Transverse colon (tissue), 4 donors: ENCODE results near the gene NDUFS6. TPM values are rescaled to one million over a fixed set of nuclear protein-coding genes. Genes with fewer than 3 reads are reported as not detected.

Experiments used
- DNase-seq: peaks from one replicate; pipeline ENCODE4 v3.0.0-alpha.2; 2019
- H3K27ac ChIP-seq, 4 donors: fragments of 200-600 bp; sonication (generic); 2 replicates each; pipeline ENCODE4 v1.5.1; 2016 to 2018; ENCODE audit warnings: inconsistent platforms in 4 of 4
- H3K27me3 ChIP-seq: fragments of 200-600 bp; sonication (generic); 2 replicates; pipeline ENCODE4 v1.5.1; 2017; ENCODE audit warnings: inconsistent platforms
- H3K36me3 ChIP-seq, 4 donors: fragments of 200-600 bp; sonication (generic); 2 replicates each; pipeline ENCODE4 v1.5.1; 2017 to 2019; ENCODE audit warnings: inconsistent platforms in 4 of 4
- H3K4me1 ChIP-seq, 4 donors: fragments of 200-600 bp; sonication (generic); 2 replicates each; pipeline ENCODE4 v1.5.1; 2017 to 2020; ENCODE audit warnings: inconsistent platforms in 4 of 4
- H3K4me3 ChIP-seq, 4 donors: fragments of 200-600 bp; sonication (generic); 1 replicate in 1 of 4; 2 replicates in 3 of 4; pipeline versions ENCODE4 v1.5.1 to v1.6.1; 2017 to 2019; ENCODE audit warnings: inconsistent platforms in 4 of 4
- H3K9me3 ChIP-seq, 2 donors: fragments of 200-600 bp; sonication (generic); 2 replicates each; pipeline ENCODE4 v1.5.1; 2017 to 2019; ENCODE audit warnings: inconsistent platforms in 2 of 2
- CTCF ChIP-seq, 5 experiments: fragments of 200-600 bp in 3 of 5; fragments of 450-650 bp in 2 of 5; sonication (generic) in 3 of 5; IDR thresholded peaks; 1 replicate in 2 of 5; 2 replicates in 3 of 5; pipeline ENCODE4 v1.5.1; 2016 to 2017; ENCODE audit warnings: antibody characterized with exemption in 5 of 5, inconsistent platforms in 3 of 5, mild to moderate bottlenecking in 2 of 5, moderate library complexity in 1 of 5
- EP300 ChIP-seq: sonication (generic); formaldehyde crosslinking; IDR thresholded peaks from one replicate; pipeline ENCODE4 v1.6.1; 2017; ENCODE audit warnings: antibody characterized with exemption, low read depth
- POLR2A ChIP-seq: fragments of 450-650 bp; IDR thresholded peaks from one replicate; pipeline ENCODE4 v1.6.1; 2016; ENCODE audit warnings: antibody characterized with exemption, mild to moderate bottlenecking, moderate library complexity
- POLR2AphosphoS5 ChIP-seq, 3 donors: sonication (generic); formaldehyde crosslinking; IDR thresholded peaks; one replicate each; pipeline ENCODE4 v1.6.1; 2016; ENCODE audit warnings: antibody characterized with exemption in 3 of 3
- WGBS, 2 donors: methylation state at CpG; one replicate each; pipeline ENCODE4 v1.1.5; 2018; ENCODE audit warnings: low coverage in 1 of 2; 5-methylcytosine and 5-hydroxymethylcytosine counted together
- in situ Hi-C, 4 donors: fragments of 200-750 bp; cut with MboI; loops; one replicate each; pipeline versions ENCODE4 v1.15.0 to v1.15.1; 2017; ENCODE audit warnings: low sequenced_read_pairs in 3 of 4, low pct_ligation_motif_present in 1 of 4, low pct_unique_long_range_greater_than_20kb in 1 of 4
- intact Hi-C: fragments of 100-400 bp; cut with DNase I; formaldehyde crosslinking; loops from one replicate; pipeline ENCODE4 v1.15.1; 2023; ENCODE audit warnings: low total_unique reads
- total RNA-seq, 4 donors: library from RNA; depleted of rRNA; stranded (reverse); fragments of >200 nt; gene quantifications; one replicate each; pipeline ENCODE4 v1.1.0, GENCODE V29; 2016

Gene NDUFS6
- total RNA-seq, 4 donors from 2014 or later: 36.4 to 133 (median 66.4) TPM

- Histone ChIP-seq H3K4me1 (no peaks in the 10 kb centered on the region), H3K9me3 (no peaks in the 10 kb centered on the region), H3K27ac (no peak overlapping the region), H3K4me3 (no peak overlapping the region), H3K36me3 (no peaks in the 10 kb centered on the region), H3K27me3 (no peaks in the 10 kb centered on the region)
- WGBS, 2 donors: 84% methylated on average over 20 of the region's 20 CpGs; no CpG with 5 or more reads in 1 of the 2 donors
- in situ Hi-C loops: no loop called here
- intact Hi-C loops: no loop called here
- no peak for DNase-seq
- TF ChIP-seq POLR2A (no peak), CTCF (IDR thresholded peaks at IDR 0.05) (no peak), EP300 (no peak), POLR2AphosphoS5 (IDR thresholded peaks at IDR 0.05) (no peak)
Observed at GRCh38 chr5:1779782-1780613, 21.2 kb upstream of the NDUFS6 start.

GRCh38 chr5:1780614-1780930 lies 20.6 kb upstream of the NDUFS6 start:
- 73 to 75% methylated on average over 2 to 6 of the region's 6 CpGs for WGBS, 2 donors
- no peaks in the 10 kb centered on the region for H3K9me3 ChIP-seq
- no peak for DNase-seq
- intact Hi-C loops (no loop called here), in situ Hi-C loops (no loop called here)
- H3K4me3 ChIP-seq: no peak overlapping the region
- no peaks in the 10 kb centered on the region for H3K36me3 ChIP-seq
- no peak for TF ChIP-seq CTCF (IDR thresholded peaks at IDR 0.05)
- TF ChIP-seq EP300: no peak
- TF ChIP-seq POLR2AphosphoS5 (IDR thresholded peaks at IDR 0.05): no peak
- no peak for TF ChIP-seq POLR2A
- no peaks in the 10 kb centered on the region for H3K4me1 ChIP-seq
- H3K27ac ChIP-seq: no peak overlapping the region
- no peaks in the 10 kb centered on the region for H3K27me3 ChIP-seq

- TF ChIP-seq POLR2A: no peak
- TF ChIP-seq CTCF (IDR thresholded peaks at IDR 0.05): no peak
- no peak for TF ChIP-seq POLR2AphosphoS5 (IDR thresholded peaks at IDR 0.05)
- no peak for TF ChIP-seq EP300
- in situ Hi-C loops (no loop called here), intact Hi-C loops (no loop called here)
- no peak for DNase-seq
- WGBS, 2 donors: 77 to 92% methylated on average over 6 of the region's 6 CpGs
- Histone ChIP-seq H3K27me3 (no peaks in the 10 kb centered on the region), H3K36me3 (no peaks in the 10 kb centered on the region), H3K27ac (no peak overlapping the region), H3K4me3 (no peak overlapping the region), H3K4me1 (no peaks in the 10 kb centered on the region), H3K9me3 (no peaks in the 10 kb centered on the region)
Observed at GRCh38 chr5:1781107-1781506, 20.1 kb upstream of the NDUFS6 start.

GRCh38 chr5:1781726-1782384 lies 19.4 kb upstream of the NDUFS6 start:
- H3K4me1 ChIP-seq: no peaks in the 10 kb centered on the region
- H3K27ac ChIP-seq: no peak overlapping the region
- H3K9me3 ChIP-seq: no peaks in the 10 kb centered on the region
- TF ChIP-seq CTCF (IDR thresholded peaks at IDR 0.05) (no peak), POLR2AphosphoS5 (IDR thresholded peaks at IDR 0.05) (no peak), EP300 (no peak)
- in situ Hi-C loops (no loop called here), intact Hi-C loops (no loop called here)
- 82% methylated on average over 9 of the region's 9 CpGs; no CpG with 5 or more reads in 1 of the 2 donors for WGBS, 2 donors
- no peak overlapping the region for H3K4me3 ChIP-seq
- H3K36me3 ChIP-seq: no peaks in the 10 kb centered on the region
- DNase-seq: no peak
- peaks cover 2% of the 10 kb centered on the region for H3K27me3 ChIP-seq
